ENCODE measurements around the gene FCER1G. TPM values are rescaled to one million over a fixed set of nuclear protein-coding genes. Genes with fewer than 3 reads are reported as not detected.
A peak's percentile ranks its signal among the peaks of the same experiment; 100 is the strongest.

Gene FCER1G
- total and polyA plus RNA-seq, 2 donors (not counting 3 experiments of a cell fraction or from before 2014, with no cell fraction given) = 1.1 to 1.6 TPM

- DNase-seq (ENCODE audit: low read depth, low spot score) = no peak
- peak; percentile 12 for FAIRE-seq
- dilution Hi-C loops (cut with MboI; ENCODE audit: extremely low pct_ligation_motif_present, low sequenced_read_pairs) = no loop called here
- Histone ChIP-seq H3K79me2 (ENCODE audit: control insufficient read depth, insufficient read depth, low read length) (peaks cover 8% of the 10 kb centered on the region), H3K4me3 (replicated peaks in 1 of 3; ENCODE audit: insufficient read depth in 1 of 3, low read depth in 1 of 3, low read length in 3 of 3) (no peak overlapping the region), H3K9me1 (replicated peaks; ENCODE audit: control insufficient read depth, extremely low read depth, insufficient read depth, low read length) (no peaks in the 10 kb centered on the region), H3K4me2 (ENCODE audit: insufficient read depth, low read length) (peak overlapping the region; percentile 46), H2AFZ (ENCODE audit: low read depth, low read length) (peak overlapping the region; percentile 54), H3K27me3 (ENCODE audit: control insufficient read depth in 2 of 2, insufficient read depth in 2 of 2, low read length in 2 of 2) (no peaks in the 10 kb centered on the region), H3K4me1 (ENCODE audit: control insufficient read depth, extremely low read depth, insufficient read depth, low read length) (peaks cover 11% of the 10 kb centered on the region), H4K20me1 (replicated peaks; ENCODE audit: control insufficient read depth, extremely low read depth, insufficient read depth, low read length) (no peaks in the 10 kb centered on the region), H3K9ac (replicated peaks; ENCODE audit: extremely low read depth, insufficient read depth, low read length) (peak overlapping the region; percentile 71), H3K36me3 (ENCODE audit: control insufficient read depth in 2 of 2, extremely low read depth in 1 of 2, insufficient read depth in 2 of 2, low read length in 2 of 2) (peaks cover 0 to 6% of the 10 kb centered on the region in 2 experiments), H3K27ac (ENCODE audit: insufficient read depth, low read depth, low read length) (peak overlapping the region; percentile 14), H3K9me3 (replicated peaks; ENCODE audit: control insufficient read depth, insufficient read depth, low read length) (no peaks in the 10 kb centered on the region)
- POLR2A ChIA-PET = no interaction called here
- TF ChIP-seq POLR2AphosphoS5 (IDR thresholded peaks at IDR 0.05; ENCODE audit: insufficient read depth, low read depth, low read length) = no peak
- no peak for TF ChIP-seq EZH2 (IDR thresholded peaks at IDR 0.05; ENCODE audit: borderline replicate concordance, low read depth, low read length, severe bottlenecking)
- TF ChIP-seq POLR2A (IDR thresholded peaks at IDR 0.05; ENCODE audit: low read depth, low read length) = no peak
- TF ChIP-seq MAX (IDR thresholded peaks at IDR 0.05; ENCODE audit: insufficient read depth, insufficient read length) = no peak
- TF ChIP-seq MYC (IDR thresholded peaks at IDR 0.05; ENCODE audit: low read depth, low read length) = no peak
- TF ChIP-seq GATA2 (IDR thresholded peaks at IDR 0.05; ENCODE audit: insufficient read depth, insufficient read length, low read depth, low read length) = no peak
- TF ChIP-seq FOS (IDR thresholded peaks at IDR 0.05; ENCODE audit: borderline replicate concordance, insufficient read depth, low read length) = no peak
- TF ChIP-seq, protein P1, sequence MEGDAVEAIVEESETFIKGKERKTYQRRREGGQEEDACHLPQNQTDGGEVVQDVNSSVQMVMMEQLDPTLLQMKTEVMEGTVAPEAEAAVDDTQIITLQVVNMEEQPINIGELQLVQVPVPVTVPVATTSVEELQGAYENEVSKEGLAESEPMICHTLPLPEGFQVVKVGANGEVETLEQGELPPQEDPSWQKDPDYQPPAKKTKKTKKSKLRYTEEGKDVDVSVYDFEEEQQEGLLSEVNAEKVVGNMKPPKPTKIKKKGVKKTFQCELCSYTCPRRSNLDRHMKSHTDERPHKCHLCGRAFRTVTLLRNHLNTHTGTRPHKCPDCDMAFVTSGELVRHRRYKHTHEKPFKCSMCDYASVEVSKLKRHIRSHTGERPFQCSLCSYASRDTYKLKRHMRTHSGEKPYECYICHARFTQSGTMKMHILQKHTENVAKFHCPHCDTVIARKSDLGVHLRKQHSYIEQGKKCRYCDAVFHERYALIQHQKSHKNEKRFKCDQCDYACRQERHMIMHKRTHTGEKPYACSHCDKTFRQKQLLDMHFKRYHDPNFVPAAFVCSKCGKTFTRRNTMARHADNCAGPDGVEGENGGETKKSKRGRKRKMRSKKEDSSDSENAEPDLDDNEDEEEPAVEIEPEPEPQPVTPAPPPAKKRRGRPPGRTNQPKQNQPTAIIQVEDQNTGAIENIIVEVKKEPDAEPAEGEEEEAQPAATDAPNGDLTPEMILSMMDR (IDR thresholded peaks at IDR 0.05; ENCODE audit: extremely low read depth in 1 of 2, insufficient read depth in 1 of 2, low read depth in 1 of 2, low read length in 2 of 2) = no peak
- TF ChIP-seq JUN (IDR thresholded peaks at IDR 0.05; ENCODE audit: borderline replicate concordance, insufficient read depth, insufficient read length, low read depth) = no peak
- intact Hi-C loops (cut with micrococcal nuclease) = loop anchor here (1.0 kb wide), 1 partner anchor 12 kb away; the partner anchor contains the start of gene PPOX
- BruUV-seq (replicated peaks) = no TSS peak
- CTCF ChIA-PET = interaction anchor here (1.0 to 2.5 kb wide), 4 partner anchors 12 to 204 kb away, joined by 3 to 10 read pairs (median 6); partner anchors contain the start of genes NDUFS2, PPOX and TOMM40L
These were observed 37.2 kb upstream of the FCER1G start for GRCh38 chr1:161177936-161178244.

Data from endothelial cell of umbilical vein (primary cell).